GF-D8 (cell line): ENCODE measurements around the gene BAG3.
A peak's percentile ranks its signal among the peaks of the same experiment; 100 is the strongest.
"Not testable (repeated sequence)": the region's sequence is repeated elsewhere in the genome, so short reads cannot be mapped to it uniquely, and the experiment has no call there.

Experiments used
- DNase-seq: peaks from one replicate; lab custom pipeline; 2025; lab: John Stamatoyannopoulos, UW

BAG3 gene

DNA sequence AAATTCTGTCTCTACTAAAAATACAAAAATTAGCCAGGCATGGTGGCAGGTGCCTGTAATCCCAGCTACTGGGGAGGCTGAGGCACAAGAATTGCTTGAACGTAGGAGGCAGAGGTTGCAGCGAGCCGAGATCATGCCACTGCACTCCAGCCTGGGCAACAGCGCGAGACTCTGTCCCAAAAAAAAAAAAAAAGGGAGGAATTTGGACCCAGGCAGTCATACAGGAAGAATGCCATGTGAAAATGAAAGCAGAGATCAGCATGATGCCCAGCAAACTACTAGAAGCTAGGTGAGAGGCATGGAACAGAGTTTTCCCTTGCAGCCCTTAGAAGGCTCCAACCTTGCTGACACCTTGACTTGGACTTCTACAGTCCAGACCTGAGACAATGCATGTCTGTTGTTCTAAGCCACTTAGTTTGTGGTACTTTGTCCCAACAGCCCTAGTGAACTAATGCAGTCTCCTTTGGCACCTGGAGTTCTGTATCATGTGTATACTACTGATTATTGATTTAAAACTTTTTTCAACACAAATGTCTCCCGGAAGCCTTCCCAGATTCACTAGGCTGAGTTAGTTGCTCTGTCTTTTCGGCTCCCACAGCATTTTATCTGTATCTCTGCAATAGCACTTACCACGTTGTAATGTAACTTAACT, 10.2 kb upstream of the BAG3 start:
- DNase-seq = no peak

DNA sequence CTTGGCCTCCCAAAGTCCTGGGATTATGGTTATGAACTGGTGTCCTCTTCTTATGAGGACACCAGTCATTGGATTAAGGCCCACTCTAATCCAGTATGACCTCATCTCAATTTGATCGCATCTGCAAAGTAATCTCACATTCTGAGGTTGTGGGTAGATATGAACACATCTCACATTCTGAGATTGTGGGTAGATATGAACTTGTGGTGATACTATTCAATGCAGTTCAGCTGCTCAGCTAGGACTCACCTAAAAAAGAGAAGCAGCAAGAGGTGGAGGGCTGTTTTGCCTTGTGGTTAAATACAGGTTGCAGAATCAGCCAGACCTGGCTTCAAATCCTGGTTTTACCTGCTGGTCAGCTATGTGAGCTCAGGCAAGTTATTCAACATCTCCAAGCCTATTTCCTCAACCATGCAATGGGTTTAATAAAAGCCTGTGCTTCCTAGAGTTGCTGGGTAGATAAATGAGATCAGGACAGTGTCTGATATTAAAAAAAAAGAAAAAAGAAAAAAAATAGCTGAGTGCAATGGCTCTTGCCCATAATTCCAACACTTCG, 8.5 kb upstream of the BAG3 start:
- peak; percentile 46 for DNase-seq

DNA sequence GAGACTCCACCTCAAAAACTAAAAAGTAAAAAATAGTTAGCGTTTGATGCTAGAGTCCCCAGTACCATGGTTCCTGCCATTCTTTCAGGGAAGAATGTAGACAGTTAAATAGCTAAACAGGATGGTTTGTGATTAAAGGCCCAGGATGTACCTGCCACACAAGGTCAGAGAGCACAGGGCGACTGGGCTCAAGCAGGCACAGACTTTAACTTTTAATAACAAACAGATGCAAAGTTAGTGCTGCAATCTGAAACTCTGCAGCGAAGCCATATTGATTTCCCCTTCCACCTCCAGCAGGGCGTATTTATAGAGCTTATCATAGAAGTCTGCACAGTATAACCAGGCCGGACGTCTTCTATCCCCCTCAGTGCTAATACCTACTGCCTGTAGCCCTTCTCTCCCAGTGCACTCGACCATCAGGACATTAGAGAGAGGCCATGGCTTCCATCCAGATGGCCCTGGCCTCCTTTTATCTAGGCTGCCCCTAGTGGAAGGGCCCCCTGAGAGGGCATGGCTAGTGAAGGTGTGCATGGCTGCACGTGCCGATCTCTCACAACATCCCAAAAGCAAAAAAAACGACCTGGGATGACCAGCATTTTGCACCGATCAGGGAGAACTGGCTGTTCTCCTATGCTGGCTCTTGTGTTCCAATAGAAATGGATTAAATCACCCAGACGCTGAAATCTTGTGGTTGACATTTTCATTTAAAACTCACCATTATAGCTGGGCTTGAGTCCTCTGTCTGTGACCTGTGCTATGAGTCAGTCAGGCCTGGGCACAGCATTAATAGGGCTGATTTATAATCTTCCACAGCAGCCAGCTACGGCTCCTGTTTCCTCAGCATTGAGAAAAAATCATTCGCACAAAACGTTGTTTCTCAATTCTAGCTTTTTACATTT, 7.6 kb upstream of the BAG3 start:
- DNase-seq = no peak

DNA sequence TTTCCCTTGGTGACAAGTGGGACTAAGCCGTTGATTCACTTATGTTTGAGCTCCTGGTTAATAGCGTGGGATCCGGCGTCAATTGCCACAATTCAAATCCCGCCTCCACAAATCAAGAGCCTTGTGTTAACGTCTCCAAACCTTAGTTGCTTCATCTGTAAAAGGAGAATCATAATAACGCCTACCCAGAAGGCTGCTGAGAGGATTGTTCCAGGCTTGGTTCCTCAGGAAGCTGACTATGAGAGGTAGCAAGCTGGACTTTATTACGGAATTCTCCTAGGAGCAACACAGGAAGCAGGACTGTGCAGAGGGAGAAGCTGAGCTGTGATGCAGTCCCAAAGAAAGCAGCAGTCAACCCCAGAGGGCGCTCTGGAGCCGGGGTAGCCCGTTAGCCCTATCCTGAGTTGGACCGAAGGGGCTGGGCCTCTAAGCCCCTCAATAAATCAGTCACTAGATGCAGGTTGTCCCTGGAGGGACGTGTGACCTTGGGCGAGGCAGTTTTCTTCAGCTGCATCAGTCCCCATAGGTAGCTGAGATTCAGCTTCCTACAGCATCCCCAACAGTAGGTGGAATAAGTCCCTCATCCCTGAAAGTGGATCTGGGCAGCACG, 6.9 kb upstream of the BAG3 start:
- no peak for DNase-seq

DNA sequence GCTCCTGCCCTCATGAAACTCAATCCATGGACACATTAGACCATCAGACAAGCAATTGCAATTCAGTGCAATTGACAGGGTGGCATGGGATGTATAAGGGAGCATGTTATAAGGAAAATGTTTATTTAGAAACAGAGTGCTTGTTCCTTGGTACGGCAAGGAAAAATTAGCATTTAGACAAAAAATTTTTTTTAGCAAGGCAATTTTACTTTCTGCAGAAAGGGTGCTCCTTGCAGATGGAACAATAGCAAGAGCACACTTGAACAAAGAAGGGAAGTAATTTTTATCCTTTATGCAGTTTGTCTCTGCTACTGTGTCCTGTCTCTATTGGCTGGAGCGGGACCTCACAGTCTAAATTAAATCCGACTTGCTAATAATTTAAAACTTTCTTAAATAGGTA, 6.2 kb upstream of the BAG3 start:
- DNase-seq = no peak

DNA sequence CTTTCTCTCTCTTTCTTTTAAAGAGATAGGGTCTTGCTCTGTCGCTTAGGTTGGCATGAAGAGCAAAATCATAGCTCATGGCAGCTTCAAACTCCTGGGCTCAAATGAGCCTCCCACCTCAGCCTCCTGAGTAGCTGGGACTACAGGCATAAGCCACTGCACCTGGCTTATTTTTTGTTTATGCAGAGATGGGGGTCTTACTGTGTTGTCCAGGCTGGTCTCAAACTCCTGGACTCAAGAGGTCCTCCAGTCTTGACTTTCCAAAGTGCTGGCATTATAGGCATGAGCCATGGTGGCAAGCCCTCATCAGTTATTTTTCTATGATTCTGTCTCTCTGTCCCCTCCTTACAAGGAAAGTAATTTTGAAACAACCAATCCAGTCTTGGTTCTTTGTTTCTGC, 1.1 kb upstream of the BAG3 start:
- DNase-seq = no peak

DNA sequence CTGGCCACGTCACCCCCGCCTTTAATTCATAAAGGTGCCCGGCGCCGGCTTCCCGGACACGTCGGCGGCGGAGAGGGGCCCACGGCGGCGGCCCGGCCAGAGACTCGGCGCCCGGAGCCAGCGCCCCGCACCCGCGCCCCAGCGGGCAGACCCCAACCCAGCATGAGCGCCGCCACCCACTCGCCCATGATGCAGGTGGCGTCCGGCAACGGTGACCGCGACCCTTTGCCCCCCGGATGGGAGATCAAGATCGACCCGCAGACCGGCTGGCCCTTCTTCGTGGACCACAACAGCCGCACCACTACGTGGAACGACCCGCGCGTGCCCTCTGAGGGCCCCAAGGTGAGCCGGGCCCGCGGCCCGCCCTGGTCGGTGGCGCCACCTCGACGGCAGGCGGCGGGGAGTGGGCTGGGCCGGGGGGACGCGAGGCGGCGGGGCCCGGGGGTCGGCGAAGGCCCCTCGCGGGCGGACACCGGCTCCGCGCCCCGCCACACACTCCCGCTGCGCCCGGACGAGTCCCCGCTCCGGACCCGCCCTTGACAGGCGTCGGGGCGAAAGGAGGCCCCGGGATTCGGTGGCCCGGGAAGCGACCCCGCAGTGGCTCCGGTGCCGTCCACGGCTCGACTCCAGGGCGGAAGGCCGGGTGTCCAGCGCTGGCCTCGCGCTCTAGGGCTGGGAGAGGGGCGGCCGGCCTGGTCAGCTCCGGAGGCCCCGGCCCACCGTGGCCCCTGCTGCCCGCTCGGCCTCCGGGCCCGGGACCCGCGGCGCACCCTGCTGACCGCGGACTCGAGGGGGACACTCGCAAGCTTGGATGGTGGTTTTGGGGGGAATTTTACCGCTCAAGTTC, 557 bp downstream of the BAG3 start:
- no peak for DNase-seq

DNA sequence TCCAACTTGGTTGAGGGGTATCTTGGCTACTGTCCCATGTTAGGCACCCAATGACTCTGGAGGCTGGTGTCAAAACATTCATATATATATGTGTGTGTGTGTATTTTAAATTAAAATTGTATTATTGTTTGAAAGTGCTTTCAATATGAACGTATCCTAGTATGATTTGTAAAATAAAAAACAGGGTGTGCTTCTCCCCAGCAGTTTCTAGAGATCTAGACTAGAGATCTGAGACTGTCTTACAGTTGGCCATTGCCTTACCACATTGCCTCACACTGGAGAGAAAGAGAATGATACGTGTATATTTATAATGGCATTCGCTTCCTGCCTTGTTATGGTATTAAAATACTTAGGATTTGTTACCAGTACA, 1.2 kb downstream of the BAG3 start:
- peak; percentile 34 for DNase-seq

DNA sequence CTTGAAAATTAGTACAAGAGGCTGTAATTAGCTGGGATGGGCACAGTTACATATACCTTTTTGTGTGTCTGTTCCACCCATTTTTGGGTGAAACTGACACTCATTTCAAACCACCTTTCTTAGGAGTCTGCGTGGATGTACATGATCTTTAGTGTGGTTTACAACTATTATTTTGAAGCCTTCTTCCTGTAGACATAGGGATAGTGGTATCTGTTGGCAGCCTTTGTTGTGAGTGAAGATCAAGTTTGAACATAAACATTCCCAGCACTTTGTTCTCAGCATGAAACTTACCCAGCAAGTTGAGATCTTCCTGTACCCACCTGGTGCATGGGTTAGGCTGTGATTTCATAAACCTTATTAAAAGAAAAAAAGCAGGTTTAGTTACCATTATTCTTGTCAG, 2.0 kb downstream of the BAG3 start:
- no peak for DNase-seq

DNA sequence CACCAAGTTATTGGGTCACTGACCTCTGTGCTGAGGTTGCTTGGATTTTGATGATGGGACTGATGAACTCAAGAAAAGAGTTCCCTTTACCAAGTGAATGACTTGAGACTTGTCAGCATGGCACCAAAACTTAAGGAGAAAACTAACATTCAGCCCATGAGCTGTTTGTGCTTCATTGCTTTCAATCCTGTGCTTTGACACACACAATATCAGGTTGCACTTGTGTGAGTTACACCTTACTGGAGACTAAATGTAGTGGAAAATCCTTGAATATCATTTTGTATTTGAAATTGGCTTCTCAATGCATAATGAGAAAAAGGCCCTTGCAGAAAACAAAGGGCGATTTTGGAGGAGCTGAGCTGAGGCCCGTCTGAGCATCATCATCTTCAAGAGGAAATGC, 2.7 kb downstream of the BAG3 start:
- no peak for DNase-seq

DNA sequence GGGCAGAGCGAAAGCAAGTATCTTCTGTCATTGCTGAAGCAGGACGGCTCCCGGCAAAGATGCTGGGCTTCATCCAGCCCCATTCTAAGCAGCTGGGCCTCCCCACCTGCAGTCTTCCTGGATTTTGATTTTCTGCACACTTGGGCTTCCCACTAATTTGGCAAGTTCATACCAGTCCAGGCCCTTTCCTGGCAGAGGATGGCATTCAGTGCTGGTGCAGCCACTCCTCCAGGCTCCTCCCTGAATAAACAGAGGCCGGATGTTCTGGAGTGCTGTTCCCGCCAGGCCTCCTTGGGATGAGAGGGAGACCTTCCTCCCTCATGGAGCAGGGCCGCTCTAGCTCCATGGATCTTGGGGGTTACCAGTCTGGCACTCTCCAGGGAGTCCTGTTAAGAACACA, 3.4 kb downstream of the BAG3 start:
- DNase-seq = no peak

DNA sequence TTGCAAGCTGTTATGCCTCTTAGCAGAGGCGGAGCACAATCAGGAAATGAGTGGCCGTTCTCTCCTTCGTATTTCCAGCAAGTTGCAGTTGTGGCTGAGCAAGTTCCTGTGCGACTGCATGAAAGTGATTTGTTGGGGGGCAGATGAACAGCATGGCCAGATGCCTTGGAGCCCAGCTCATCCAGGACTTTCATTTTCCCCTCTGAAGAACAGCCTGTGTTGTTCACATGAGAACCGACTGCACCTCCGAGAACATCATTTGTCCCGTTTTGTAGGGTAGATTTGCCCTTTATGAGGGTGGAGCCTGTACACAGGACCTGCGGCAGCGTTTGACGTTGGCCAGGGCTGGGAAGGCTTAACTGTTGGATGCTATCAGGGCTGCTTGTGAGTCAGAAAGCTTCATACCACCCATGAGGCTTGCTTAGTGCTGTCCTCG, 4.4 kb downstream of the BAG3 start:
- no peak for DNase-seq

DNA sequence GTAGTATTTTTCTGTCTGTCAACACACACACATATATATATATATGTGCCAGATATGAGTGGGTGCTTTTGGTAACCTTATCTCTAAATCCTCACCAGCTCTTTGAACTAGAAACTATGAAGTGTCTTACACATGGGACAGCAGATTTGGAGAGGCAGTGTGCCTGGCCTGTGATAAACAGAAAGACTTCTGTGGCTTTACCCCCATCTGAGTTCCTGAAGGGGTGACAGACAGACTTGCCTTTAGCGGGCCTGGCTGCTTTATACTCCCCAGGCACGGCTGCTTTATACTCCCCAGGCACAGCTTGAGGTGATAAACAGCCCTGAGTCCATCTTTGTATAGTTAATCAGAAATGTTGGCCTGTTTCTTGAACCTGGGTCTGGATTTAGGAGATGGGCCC, 5.6 kb downstream of the BAG3 start:
- DNase-seq = no peak

DNA sequence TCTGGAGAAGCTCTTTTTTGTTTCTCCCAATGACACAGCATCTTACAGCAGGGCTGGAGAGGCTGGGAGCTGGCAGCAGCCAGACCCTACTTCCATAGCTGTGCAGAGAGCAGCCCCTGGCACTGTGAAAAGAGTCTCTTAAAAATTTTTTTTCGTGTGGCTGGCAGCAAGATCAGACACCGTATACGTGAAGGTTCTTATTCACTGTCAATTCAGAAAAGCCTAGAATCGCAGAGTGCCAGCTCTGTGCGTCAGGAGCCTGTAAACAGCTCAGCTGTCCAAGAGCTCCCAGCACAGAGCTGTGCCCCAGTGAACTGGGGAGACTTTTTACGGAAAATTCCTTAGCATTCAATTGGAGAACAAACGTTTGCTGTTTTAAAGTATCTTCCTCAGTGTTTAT, 6.5 kb downstream of the BAG3 start:
- DNase-seq = no peak

DNA sequence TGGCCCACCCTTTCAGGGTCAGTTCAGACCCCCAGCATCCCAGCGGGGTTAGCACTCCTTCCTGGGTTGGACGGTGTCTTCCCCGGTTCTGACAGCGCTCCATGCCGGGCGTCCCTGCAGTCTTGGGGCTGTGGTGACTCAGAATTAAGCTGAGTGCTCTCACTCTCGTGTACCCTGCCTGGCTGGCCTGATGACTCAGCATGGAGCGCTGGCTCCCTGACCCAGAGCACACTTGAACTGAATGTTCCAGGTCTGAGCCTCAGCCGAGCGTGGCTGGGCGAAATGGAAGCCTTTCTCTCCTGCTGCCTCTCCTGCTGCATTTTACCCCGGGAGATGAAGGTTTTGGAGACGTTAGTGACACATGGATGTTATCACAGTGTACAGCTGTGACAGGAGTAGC, 7.1 kb downstream of the BAG3 start:
- no peak for DNase-seq

DNA sequence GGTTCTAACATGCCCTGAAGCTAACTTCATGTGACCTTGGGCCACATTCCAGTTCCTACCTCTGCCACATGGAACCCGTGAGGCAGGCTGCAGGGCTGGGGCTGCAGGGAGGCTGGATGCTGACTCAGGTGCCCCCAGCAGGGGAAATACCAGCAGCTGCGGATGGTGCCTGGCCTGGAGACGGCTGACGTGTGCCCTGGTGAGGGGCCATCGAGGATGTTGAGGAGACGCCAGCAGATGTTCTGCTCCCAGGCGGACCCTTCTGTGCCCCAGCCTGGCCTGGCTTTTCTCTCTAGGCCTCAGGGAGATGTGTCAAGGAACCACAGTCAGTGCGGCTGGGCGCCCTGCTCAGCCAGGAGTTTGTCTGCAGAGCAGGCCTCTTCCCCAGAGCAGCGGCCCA, 8.8 kb downstream of the BAG3 start:
- DNase-seq = no peak

DNA sequence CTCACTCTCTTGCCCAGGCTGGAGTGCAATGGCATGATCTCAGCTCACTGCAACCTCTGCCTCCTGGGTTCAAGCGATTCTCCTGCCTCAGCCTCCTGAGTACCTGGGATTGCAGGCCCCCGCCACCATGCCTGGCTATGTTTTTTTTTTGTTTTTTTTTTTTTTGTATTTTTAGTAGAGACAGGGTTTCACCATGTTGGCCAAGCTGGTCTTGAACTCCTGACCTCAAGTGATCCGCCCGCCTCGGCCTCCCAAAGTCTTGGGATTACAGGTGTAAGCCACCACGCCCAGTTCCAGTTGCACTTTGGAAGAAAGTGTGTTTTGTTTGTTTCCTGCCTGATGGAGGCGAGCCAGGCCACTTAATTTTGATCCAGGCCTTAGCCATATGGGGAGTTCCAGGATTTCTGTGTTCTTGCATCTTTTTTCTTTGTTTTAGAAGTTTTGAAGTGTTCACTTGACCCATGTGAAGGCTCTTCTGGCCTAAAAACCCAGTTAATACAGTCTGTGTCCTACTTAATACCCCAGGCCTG, 11.0 kb downstream of the BAG3 start:
- not testable (repeated sequence) for DNase-seq

DNA sequence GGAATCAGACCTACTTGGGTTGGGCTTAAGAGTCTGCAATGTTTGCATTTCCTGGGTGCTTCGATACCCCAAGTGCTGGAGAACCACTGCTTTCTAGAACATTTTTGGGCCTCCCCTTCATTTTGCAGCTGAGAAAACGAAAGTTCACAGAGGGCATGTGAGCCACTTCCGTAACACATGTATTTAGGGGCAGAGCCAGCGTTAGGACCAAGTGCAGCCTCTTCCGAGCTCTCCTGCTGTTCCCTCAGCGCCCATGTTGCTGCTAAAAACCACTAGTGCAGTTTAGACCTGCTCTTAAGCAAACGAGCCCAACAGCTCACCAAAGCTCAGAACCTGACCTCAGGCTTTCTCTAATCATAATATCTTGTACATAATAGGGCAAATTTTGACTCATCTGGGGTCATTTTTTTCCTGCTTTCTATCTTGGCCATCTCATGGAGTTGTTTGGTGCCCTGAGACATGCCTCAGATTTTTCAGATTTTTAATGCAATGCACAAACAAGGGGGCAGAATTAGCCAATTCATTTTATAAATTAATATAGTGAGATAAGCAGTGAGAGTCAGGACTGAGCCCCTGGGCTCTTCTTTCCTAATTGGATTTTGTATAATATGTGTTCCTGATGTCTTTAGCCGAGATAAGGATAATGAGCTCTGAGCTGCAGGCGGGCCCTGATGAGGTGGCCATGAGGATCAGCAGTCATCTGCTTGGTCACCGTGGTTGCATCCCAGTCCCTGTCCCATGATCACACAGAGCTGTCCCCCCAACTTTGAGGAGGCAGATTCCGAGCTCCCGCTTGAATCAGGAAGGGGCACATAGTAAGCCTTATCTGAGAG, 12.9 kb downstream of the BAG3 start:
- no peak for DNase-seq

DNA sequence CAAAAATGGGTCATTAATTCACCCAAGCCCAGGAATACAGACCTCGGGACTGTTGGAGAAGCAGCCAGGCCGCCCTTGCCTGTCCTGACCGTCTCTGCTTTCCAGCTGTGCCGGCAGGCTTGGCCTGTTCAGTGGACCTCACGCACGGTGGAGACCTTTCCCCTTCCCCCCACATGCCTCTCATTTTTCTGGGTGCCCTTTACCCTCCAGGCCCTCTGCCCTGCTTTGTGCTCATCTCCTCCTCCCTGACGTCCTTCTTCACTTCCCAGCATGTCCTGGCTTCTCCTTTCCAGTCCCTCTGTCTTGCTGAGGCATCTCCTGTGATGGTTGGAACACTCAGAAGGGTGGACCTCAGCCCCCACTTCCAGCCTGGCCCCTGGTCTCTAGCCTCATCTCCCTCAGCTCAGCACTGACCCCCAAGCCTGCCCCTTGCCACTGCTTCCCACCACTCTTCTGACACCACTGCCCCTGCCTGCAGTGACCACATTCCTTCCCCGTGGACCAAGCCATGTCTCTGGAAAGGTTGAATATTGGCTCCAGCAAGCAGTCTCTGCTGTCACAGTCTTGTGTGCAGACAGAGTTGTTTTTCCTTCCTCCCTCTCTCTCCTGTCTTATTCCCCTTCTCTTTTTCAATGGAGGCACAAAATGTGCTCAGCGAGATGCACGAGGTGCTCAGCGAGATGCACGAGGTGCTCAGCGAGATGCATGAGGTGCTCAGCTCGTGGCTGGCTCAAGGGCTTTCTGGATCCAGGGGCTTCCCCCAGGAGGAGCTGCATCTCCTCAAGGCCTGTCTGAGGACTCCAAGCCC, 14.9 kb downstream of the BAG3 start:
- no peak for DNase-seq

DNA sequence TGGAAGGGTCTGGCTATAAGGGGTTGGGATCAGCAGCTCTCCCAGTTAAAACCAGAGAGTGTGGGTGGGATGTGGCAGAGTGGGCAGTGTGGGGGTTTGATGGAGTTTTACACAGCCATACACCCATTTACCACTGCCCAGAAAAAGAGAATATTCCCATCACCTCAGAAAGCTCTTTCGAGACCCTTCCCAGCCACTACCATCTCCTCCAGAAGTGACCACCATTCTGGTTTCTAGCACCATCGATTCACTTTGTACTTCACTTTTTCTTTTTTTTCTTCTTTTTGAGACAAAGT, 15.5 kb downstream of the BAG3 start:
- no peak for DNase-seq
